Natural killer cell (primary cell): Measurements from ENCODE around the gene CHP2. TPM values are rescaled to one million over a fixed set of nuclear protein-coding genes. Genes with fewer than 3 reads are reported as not detected.

ENCODE experiments used
- ATAC-seq, 3 donors: fragments of 150-1000 bp in 2 of 3; fragments of 200-7000 bp in 1 of 3; cut with Tn5 transposase; 1 replicate in 1 of 3; 2 replicates in 2 of 3; pipeline ENCODE4 v1.10.0; 2021; ENCODE audit warnings: mild to moderate bottlenecking in 2 of 3, moderate library complexity in 2 of 3
- DNase-seq, 2 donors: peaks; one replicate each; pipeline versions ENCODE4 v3.0.0 to v3.0.0-alpha.2; 2013 to 2021; ENCODE audit warnings: mixed read lengths in 1 of 2
- H3K27ac ChIP-seq: one replicate; pipeline ENCODE4 v1.5.1; 2013; ENCODE audit warnings: mild to moderate bottlenecking, low read length
- H3K27me3 ChIP-seq: one replicate; pipeline ENCODE4 v1.6.1; 2013; ENCODE audit warnings: low read length; ENCODE audit not compliant: control insufficient read depth, insufficient read depth
- H3K36me3 ChIP-seq: one replicate; pipeline ENCODE4 v1.6.1; 2013; ENCODE audit warnings: low read length; ENCODE audit not compliant: control insufficient read depth, insufficient read depth
- H3K4me1 ChIP-seq: one replicate; pipeline ENCODE4 v1.6.1; 2013; ENCODE audit warnings: low read length; ENCODE audit not compliant: control insufficient read depth, insufficient read depth
- H3K4me3 ChIP-seq: one replicate; pipeline ENCODE4 v1.5.1; 2013; ENCODE audit warnings: low read length
- H3K9me3 ChIP-seq: one replicate; pipeline ENCODE4 v1.6.1; 2013; ENCODE audit warnings: low read length; ENCODE audit not compliant: control insufficient read depth, insufficient read depth
- H3K27ac Mint-ChIP-seq, 2 donors: one replicate each; pipeline ENCODE4 v1.8.0; 2022; ENCODE audit warnings: mild to moderate bottlenecking in 2 of 2, mixed read lengths in 2 of 2, moderate library complexity in 1 of 2
- H3K27me3 Mint-ChIP-seq, 2 donors: one replicate each; pipeline ENCODE4 v1.8.0; 2022; ENCODE audit warnings: low read depth in 2 of 2, mixed read lengths in 2 of 2
- H3K36me3 Mint-ChIP-seq: one replicate; pipeline ENCODE4 v1.8.0; 2022; ENCODE audit warnings: mixed read lengths
- H3K4me1 Mint-ChIP-seq, 2 donors: one replicate each; pipeline ENCODE4 v1.8.0; 2022; ENCODE audit warnings: mixed read lengths in 2 of 2
- H3K4me3 Mint-ChIP-seq: one replicate; pipeline ENCODE4 v1.8.0; 2022; ENCODE audit warnings: mild to moderate bottlenecking, moderate library complexity, mixed read lengths
- H3K9me3 Mint-ChIP-seq, 2 donors: one replicate each; pipeline ENCODE4 v1.8.0; 2022; ENCODE audit warnings: mixed read lengths in 2 of 2
- CTCF ChIP-seq: fragments of 200-600 bp; IDR thresholded peaks from one replicate; pipeline ENCODE4 v1.8.0; 2022; ENCODE audit warnings: antibody characterized with exemption
- WGBS: methylation state at CpG from one replicate; pipeline ENCODE4 v1.1.7; 2013; ENCODE audit warnings: missing lambda C conversion rate; ENCODE audit not compliant: insufficient coverage; 5-methylcytosine and 5-hydroxymethylcytosine counted together
- intact Hi-C: fragments of 100-400 bp; cut with micrococcal nuclease; formaldehyde crosslinking; loops from one replicate; pipeline ENCODE4 v1.14.2; 2022
- total RNA-seq, 4 donors: library from RNA; stranded (reverse); fragments of 120-200 nt in 1 of 4; gene quantifications; one replicate each; pipeline versions ENCODE4 v1.2.3 to v1.2.4, GENCODE V29; 2013 to 2022

Gene CHP2
- total RNA-seq, 3 donors from 2014 or later (not counting 1 experiment from before 2014, with no cell fraction given): not detected

GRCh38 chr16:23724096-23724784, 30.6 kb upstream of the CHP2 start:
- Mint-ChIP-seq H3K4me1 (peaks cover 5% of the 10 kb centered on the region in 2 donors), H3K4me3 (no peak overlapping the region), H3K27me3 (peaks cover 7 to 14% of the 10 kb centered on the region in 2 donors), H3K36me3 (peaks cover 11% of the 10 kb centered on the region), H3K27ac (no peak overlapping the region), H3K9me3 (peaks cover 0 to 5% of the 10 kb centered on the region in 2 donors)
- Histone ChIP-seq H3K27me3 (no peaks in the 10 kb centered on the region), H3K4me3 (no peak overlapping the region), H3K36me3 (no peaks in the 10 kb centered on the region), H3K9me3 (peaks cover 9% of the 10 kb centered on the region), H3K4me1 (peaks cover 4% of the 10 kb centered on the region), H3K27ac (no peak overlapping the region)
- WGBS: 85% methylated on average over 4 of the region's 8 CpGs
- ATAC-seq (no peak), DNase-seq (no peak)
- no peak for TF ChIP-seq CTCF
- intact Hi-C loops: no loop called here

GRCh38 chr16:23724785-23725131, 30.1 kb upstream of the CHP2 start:
- Histone ChIP-seq H3K4me1 (peaks cover 4% of the 10 kb centered on the region), H3K27ac (no peak overlapping the region), H3K4me3 (no peak overlapping the region), H3K9me3 (peaks cover 9% of the 10 kb centered on the region), H3K27me3 (no peaks in the 10 kb centered on the region), H3K36me3 (no peaks in the 10 kb centered on the region)
- intact Hi-C loops: no loop called here
- Mint-ChIP-seq H3K27me3 (peaks cover 7 to 17% of the 10 kb centered on the region in 2 donors), H3K4me1 (peaks cover 5% of the 10 kb centered on the region in 2 donors), H3K9me3 (peaks cover 0 to 5% of the 10 kb centered on the region in 2 donors), H3K27ac (no peak overlapping the region), H3K36me3 (peaks cover 11% of the 10 kb centered on the region), H3K4me3 (no peak overlapping the region)
- ATAC-seq (no peak), DNase-seq (no peak)
- WGBS: no CpG with 5 or more reads among the region's 3 CpGs
- TF ChIP-seq CTCF: no peak

GRCh38 chr16:23726710-23727109, 28.1 kb upstream of the CHP2 start:
- intact Hi-C loops: no loop called here
- Histone ChIP-seq H3K4me3 (no peak overlapping the region), H3K9me3 (peaks cover 9% of the 10 kb centered on the region)

More at GRCh38 chr16:23726710-23727109, 28.1 kb upstream of the CHP2 start:
- WGBS: 83% methylated on average over 3 of the region's 3 CpGs
- H3K4me3 Mint-ChIP-seq: no peak overlapping the region
- H3K36me3 Mint-ChIP-seq: peaks cover 11% of the 10 kb centered on the region
- peaks cover 0 to 5% of the 10 kb centered on the region in 2 donors for H3K9me3 Mint-ChIP-seq
- Histone ChIP-seq H3K27ac (no peak overlapping the region), H3K36me3 (no peaks in the 10 kb centered on the region), H3K4me1 (peaks cover 4% of the 10 kb centered on the region), H3K27me3 (no peaks in the 10 kb centered on the region)
- no peak for TF ChIP-seq CTCF
- H3K27ac Mint-ChIP-seq: no peak overlapping the region
- H3K4me1 Mint-ChIP-seq: peaks cover 5% of the 10 kb centered on the region in 2 donors
- H3K27me3 Mint-ChIP-seq: peaks cover 7 to 22% of the 10 kb centered on the region in 2 donors
- DNase-seq (no peak), ATAC-seq (no peak)
